ENCODE measurements around the gene BSX. TPM values are rescaled to one million over a fixed set of nuclear protein-coding genes. Genes with fewer than 3 reads are reported as not detected.

BSX gene
- total RNA-seq (2014; rRNA removed; shearing (Covaris generic); ENCODE audit: low replicate concordance): not detected in 2 replicates

DNA sequence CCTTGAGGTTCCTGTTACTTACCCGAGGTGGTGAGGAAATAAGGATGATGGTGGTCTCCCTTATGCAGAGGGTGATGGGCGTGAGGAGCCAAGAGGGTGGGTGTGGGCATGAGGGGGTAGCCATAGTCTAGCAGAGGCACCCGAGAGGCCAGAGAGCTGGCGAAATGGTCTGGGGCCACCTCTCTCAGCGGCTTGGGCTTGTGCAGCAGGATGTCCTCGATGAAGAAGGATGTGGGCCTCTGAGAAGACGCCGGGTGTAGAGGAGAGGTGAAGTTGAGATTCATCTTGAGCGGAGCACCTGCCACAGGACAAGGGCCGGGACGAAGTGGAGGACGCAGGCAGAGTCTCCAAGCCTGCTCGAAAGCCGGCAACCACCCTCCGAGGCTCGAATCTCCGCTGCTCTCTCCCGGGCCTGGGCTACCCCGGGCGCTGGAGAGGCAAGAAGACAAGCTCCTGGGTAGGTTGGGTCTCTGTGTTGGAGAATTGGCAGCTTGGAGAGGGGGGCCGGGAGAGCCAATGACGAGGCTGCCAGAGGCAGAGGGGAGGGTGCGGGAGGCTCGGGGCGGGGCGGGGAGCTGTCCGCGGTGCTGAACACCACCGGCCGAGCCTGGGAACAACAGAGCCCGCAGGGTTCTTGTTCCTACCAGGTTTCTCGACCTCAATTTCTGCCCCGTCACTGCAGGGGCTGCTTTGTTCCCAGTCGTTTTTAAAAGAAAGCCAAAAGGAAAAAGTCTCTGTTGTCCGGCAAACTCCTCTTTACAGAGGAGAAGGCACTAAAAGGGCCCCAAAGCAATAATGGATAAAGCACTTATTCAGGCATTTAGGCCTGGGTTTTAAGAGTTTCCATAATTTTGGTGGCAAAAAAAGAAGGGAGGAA is at the start of gene BSX:
Gene BSX, minus strand, starts transcription at position 447 of the 877 bp plus-strand sequence. Its CDS starts 163 bp downstream, at position 284.
- Histone ChIP-seq H3K79me2 (ENCODE audit: low read length) (no peaks in the 10 kb centered on the region), H2AFZ (ENCODE audit: low read length) (no peak within 1 kb of the TSS), H3K36me3 (ENCODE audit: insufficient read depth, low read length) (no peaks in the 10 kb centered on the region), H3K27me3 (ENCODE audit: low read length) (no peaks in the 10 kb centered on the region), H3K4me2 (ENCODE audit: low read depth, low read length, poor library complexity, severe bottlenecking) (no peak within 1 kb of the TSS), H3K9me3 (ENCODE audit: low read length) (no peaks in the 10 kb centered on the region), H3K9ac (ENCODE audit: low read length) (no peak within 1 kb of the TSS), H3K9me2 (replicated peaks; ENCODE audit: insufficient read depth, low read length) (no peaks in the 10 kb centered on the region), H3K27ac (ENCODE audit: low read length) (no peak within 1 kb of the TSS), H3K4me1 (ENCODE audit: low read length) (no peaks in the 10 kb centered on the region), H4K20me1 (ENCODE audit: insufficient read depth, low read depth, low read length) (no peaks in the 10 kb centered on the region), H3K4me3 (ENCODE audit: low read length) (no peak within 1 kb of the TSS)
- DNase-seq: peak; percentile 78

DNA sequence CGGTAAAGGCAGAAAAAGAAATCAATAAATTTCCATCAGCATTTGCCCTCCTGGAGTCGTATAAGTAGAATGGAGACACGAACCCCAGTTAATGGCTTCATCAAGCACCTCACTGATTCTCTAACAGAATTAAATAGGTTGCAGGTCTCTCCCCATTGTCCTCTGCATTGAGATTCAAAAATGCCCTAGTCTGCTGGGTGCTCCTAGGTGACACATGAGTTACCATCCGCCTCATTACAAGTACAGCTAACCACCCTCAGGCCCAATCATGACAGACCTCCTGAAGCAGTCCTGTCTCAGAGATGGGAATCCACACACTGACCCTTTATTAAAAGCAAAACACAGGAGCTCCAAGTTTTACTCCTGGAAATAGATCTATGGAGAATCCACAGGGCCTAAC is 48.9 kb upstream of the BSX start:
- no peaks in the 10 kb centered on the region for H3K27me3 ChIP-seq (ENCODE audit: low read length)
- H3K79me2 ChIP-seq (ENCODE audit: low read length): no peaks in the 10 kb centered on the region
- no peak overlapping the region for H2AFZ ChIP-seq (ENCODE audit: low read length)
- no peaks in the 10 kb centered on the region for H3K9me3 ChIP-seq (ENCODE audit: low read length)
- H3K4me1 ChIP-seq (ENCODE audit: low read length): no peaks in the 10 kb centered on the region
- no peak overlapping the region for H3K9ac ChIP-seq (ENCODE audit: low read length)
- H3K4me2 ChIP-seq (ENCODE audit: low read depth, low read length, poor library complexity, severe bottlenecking): no peak overlapping the region
- no peak overlapping the region for H3K27ac ChIP-seq (ENCODE audit: low read length)
- H3K4me3 ChIP-seq (ENCODE audit: low read length): no peak overlapping the region
- no peaks in the 10 kb centered on the region for H3K9me2 ChIP-seq (replicated peaks; ENCODE audit: insufficient read depth, low read length)
- no peak for DNase-seq
- no peaks in the 10 kb centered on the region for H4K20me1 ChIP-seq (ENCODE audit: insufficient read depth, low read depth, low read length)
- H3K36me3 ChIP-seq (ENCODE audit: insufficient read depth, low read length): no peaks in the 10 kb centered on the region

DNA sequence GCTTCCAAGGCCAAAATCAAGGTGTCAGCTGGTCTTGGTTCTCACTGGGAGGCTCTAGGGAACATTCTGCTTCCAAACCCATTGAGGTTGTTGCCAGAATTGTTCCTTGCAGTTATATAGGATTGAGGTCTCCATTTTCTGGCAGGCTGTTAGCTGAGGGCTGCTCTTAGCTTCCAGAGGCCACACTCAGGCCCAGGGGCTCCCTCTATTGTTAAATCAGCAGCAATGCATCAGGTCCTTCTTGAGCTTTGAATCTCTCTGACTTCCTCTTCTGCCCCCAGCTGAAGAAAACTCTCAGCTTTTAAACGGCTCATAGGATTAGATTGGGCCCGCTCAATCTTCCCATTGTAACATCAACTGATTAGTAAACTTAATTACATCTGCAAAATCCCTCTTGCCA is 39.3 kb upstream of the BSX start:
- Histone ChIP-seq H3K4me1 (ENCODE audit: low read length) (no peaks in the 10 kb centered on the region), H3K4me2 (ENCODE audit: low read depth, low read length, poor library complexity, severe bottlenecking) (no peak overlapping the region), H3K36me3 (ENCODE audit: insufficient read depth, low read length) (no peaks in the 10 kb centered on the region), H2AFZ (ENCODE audit: low read length) (no peak overlapping the region), H3K9me2 (replicated peaks; ENCODE audit: insufficient read depth, low read length) (no peaks in the 10 kb centered on the region), H3K4me3 (ENCODE audit: low read length) (no peak overlapping the region), H3K27me3 (ENCODE audit: low read length) (no peaks in the 10 kb centered on the region), H3K9me3 (ENCODE audit: low read length) (no peaks in the 10 kb centered on the region), H3K27ac (ENCODE audit: low read length) (no peak overlapping the region), H3K79me2 (ENCODE audit: low read length) (no peaks in the 10 kb centered on the region), H3K9ac (ENCODE audit: low read length) (no peak overlapping the region), H4K20me1 (ENCODE audit: insufficient read depth, low read depth, low read length) (no peaks in the 10 kb centered on the region)
- DNase-seq: peak; percentile 78

DNA sequence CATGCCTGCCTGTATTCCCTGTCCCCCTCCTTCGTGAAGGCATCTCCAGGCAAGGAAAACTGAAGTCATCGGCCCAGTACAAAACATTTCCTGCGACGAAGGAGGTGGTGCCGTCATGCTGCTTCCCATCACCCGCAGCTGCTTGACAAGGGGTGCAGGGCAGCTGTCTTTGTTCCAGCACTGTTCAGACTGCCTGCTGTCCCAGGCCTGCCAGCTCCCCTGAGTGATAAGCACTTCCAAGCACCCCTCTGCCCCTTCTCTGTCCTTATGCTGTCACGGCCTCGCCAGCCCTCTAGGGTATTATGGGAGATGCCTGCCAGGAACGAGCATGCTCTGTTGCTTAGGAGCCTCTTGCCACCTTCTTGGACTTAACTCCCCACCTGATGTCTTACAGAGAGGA is 37.1 kb upstream of the BSX start:
- Histone ChIP-seq H3K9me2 (replicated peaks; ENCODE audit: insufficient read depth, low read length) (no peaks in the 10 kb centered on the region), H2AFZ (ENCODE audit: low read length) (no peak overlapping the region), H3K4me3 (ENCODE audit: low read length) (no peak overlapping the region), H3K9me3 (ENCODE audit: low read length) (no peaks in the 10 kb centered on the region), H3K36me3 (ENCODE audit: insufficient read depth, low read length) (no peaks in the 10 kb centered on the region), H3K27me3 (ENCODE audit: low read length) (no peaks in the 10 kb centered on the region), H3K9ac (ENCODE audit: low read length) (no peak overlapping the region), H3K4me2 (ENCODE audit: low read depth, low read length, poor library complexity, severe bottlenecking) (no peak overlapping the region), H3K4me1 (ENCODE audit: low read length) (no peaks in the 10 kb centered on the region), H4K20me1 (ENCODE audit: insufficient read depth, low read depth, low read length) (no peaks in the 10 kb centered on the region), H3K27ac (ENCODE audit: low read length) (no peak overlapping the region), H3K79me2 (ENCODE audit: low read length) (no peaks in the 10 kb centered on the region)
- DNase-seq: no peak

DNA sequence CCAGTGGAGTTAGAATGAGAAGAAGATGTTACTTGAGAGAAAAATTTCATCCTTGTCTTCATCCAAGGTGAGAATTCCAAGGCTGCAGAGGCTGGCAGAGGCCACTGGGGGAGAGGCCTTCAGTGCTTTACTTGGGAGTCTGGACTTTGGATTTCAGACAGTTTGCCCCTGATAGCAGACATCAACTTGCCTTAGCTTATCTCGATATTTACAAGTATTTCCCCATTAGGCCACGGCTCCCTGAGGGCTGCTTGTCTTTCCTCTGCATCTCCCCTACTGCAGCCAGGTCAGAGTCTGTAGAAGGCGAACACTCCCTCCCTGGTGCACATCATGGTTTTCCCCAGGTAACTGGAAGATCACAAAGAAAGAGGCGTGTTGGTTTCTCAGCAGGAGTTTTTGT is 29.9 kb upstream of the BSX start:
- H3K27ac ChIP-seq (ENCODE audit: low read length): no peak overlapping the region
- no peaks in the 10 kb centered on the region for H3K4me1 ChIP-seq (ENCODE audit: low read length)
- no peaks in the 10 kb centered on the region for H3K9me3 ChIP-seq (ENCODE audit: low read length)
- no peak overlapping the region for H3K4me3 ChIP-seq (ENCODE audit: low read length)
- H3K36me3 ChIP-seq (ENCODE audit: insufficient read depth, low read length): no peaks in the 10 kb centered on the region
- H3K9me2 ChIP-seq (replicated peaks; ENCODE audit: insufficient read depth, low read length): no peaks in the 10 kb centered on the region
- no peaks in the 10 kb centered on the region for H4K20me1 ChIP-seq (ENCODE audit: insufficient read depth, low read depth, low read length)
- H3K4me2 ChIP-seq (ENCODE audit: low read depth, low read length, poor library complexity, severe bottlenecking): no peak overlapping the region
- H2AFZ ChIP-seq (ENCODE audit: low read length): no peak overlapping the region
- no peaks in the 10 kb centered on the region for H3K79me2 ChIP-seq (ENCODE audit: low read length)
- no peaks in the 10 kb centered on the region for H3K27me3 ChIP-seq (ENCODE audit: low read length)
- no peak for DNase-seq
- no peak overlapping the region for H3K9ac ChIP-seq (ENCODE audit: low read length)

DNA sequence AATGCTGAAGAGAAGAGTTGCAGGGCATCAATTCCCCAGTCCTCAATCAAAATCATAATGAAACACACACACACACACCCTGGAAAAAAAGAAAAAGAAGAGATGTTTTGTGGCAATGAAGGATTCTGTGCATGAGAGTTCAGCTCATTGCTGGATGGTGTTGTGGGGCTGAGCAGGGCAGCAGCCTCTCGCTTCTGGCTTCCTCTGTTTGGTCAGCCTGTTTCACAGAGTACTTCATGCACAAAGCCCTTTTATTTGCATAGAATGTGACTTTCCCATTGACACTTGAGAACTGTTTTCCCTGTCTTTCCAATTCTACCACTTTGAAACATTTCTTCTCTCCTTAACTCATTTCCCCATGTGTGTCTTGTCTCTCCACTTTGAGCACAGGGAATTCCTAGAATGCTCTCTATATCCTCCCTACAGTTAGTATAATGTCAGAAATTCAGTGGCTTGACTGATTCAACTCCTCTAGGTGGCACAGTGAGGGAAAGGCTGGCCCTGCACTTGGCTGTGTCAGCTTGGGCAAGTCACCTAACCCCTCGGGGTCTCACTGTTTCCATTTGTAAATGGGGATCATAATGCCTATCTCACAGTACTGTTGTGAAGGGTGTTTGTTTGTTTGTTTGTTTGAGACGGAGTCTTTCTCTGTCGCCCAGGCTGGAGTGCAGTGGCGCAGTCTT is 25.4 kb upstream of the BSX start:
- no peak overlapping the region for H2AFZ ChIP-seq (ENCODE audit: low read length)
- no peak overlapping the region for H3K27ac ChIP-seq (ENCODE audit: low read length)
- H4K20me1 ChIP-seq (ENCODE audit: insufficient read depth, low read depth, low read length): no peaks in the 10 kb centered on the region
- H3K36me3 ChIP-seq (ENCODE audit: insufficient read depth, low read length): no peaks in the 10 kb centered on the region
- no peaks in the 10 kb centered on the region for H3K4me1 ChIP-seq (ENCODE audit: low read length)
- no peaks in the 10 kb centered on the region for H3K27me3 ChIP-seq (ENCODE audit: low read length)
- H3K4me3 ChIP-seq (ENCODE audit: low read length): no peak overlapping the region
- no peak overlapping the region for H3K4me2 ChIP-seq (ENCODE audit: low read depth, low read length, poor library complexity, severe bottlenecking)
- no peak for DNase-seq
- no peaks in the 10 kb centered on the region for H3K9me3 ChIP-seq (ENCODE audit: low read length)
- H3K79me2 ChIP-seq (ENCODE audit: low read length): no peaks in the 10 kb centered on the region
- H3K9me2 ChIP-seq (replicated peaks; ENCODE audit: insufficient read depth, low read length): no peaks in the 10 kb centered on the region
- no peak overlapping the region for H3K9ac ChIP-seq (ENCODE audit: low read length)

DNA sequence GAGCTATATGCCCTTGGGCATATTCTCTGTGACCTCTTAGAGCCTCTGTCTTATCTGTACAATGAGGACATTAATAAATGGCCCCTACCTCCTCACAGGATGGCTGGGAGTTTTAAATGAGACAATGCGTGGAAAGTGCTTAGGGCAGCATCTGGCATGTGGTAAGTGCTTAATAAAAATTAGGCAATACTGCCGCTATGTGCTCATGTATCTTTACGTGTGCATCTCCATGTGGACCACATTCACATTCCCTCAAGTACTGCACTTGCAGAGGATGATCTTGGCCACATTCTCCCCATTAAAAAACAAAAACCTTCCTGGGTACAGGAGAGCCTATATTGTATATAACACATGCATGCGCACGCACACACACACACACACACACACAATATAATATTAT is 19.1 kb upstream of the BSX start:
- no peak overlapping the region for H3K4me3 ChIP-seq (ENCODE audit: low read length)
- no peak overlapping the region for H3K4me2 ChIP-seq (ENCODE audit: low read depth, low read length, poor library complexity, severe bottlenecking)
- H3K9ac ChIP-seq (ENCODE audit: low read length): no peak overlapping the region
- no peak overlapping the region for H3K27ac ChIP-seq (ENCODE audit: low read length)
- no peaks in the 10 kb centered on the region for H3K79me2 ChIP-seq (ENCODE audit: low read length)
- H3K4me1 ChIP-seq (ENCODE audit: low read length): no peaks in the 10 kb centered on the region
- no peaks in the 10 kb centered on the region for H3K36me3 ChIP-seq (ENCODE audit: insufficient read depth, low read length)
- no peaks in the 10 kb centered on the region for H3K9me2 ChIP-seq (replicated peaks; ENCODE audit: insufficient read depth, low read length)
- H4K20me1 ChIP-seq (ENCODE audit: insufficient read depth, low read depth, low read length): no peaks in the 10 kb centered on the region
- H3K27me3 ChIP-seq (ENCODE audit: low read length): no peaks in the 10 kb centered on the region
- no peak overlapping the region for H2AFZ ChIP-seq (ENCODE audit: low read length)
- no peaks in the 10 kb centered on the region for H3K9me3 ChIP-seq (ENCODE audit: low read length)
- DNase-seq: no peak

DNA sequence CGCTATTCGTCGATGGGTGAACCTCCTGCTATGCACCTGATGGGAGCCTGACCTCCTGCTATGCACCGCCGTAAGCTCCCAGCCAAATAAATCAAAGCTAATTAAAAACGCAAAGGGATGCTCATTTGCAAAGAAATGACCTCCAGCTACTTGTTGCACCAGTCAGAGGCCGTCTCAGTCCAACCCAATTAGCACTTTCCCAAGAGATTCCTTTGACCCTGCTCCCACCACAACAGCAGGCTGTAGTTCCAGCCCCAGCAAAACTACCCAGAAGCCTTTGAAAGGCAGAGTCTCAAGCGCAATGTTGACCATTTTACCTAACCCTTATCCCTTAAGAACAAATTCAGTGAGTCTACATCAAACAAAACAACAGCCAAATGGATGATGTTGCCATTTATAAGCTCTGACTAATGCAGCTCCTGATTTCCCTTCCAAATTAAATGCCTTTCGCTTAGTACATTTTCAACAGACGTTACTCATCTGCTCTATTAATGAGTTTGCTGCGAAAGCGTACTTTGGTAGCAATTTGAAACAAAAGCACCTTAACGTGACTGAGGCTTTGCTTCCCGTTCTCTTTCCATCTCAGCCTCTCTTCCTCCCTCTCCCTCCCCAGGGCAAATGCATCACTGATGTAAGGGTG is 17.2 kb upstream of the BSX start:
- Histone ChIP-seq H3K9me2 (replicated peaks; ENCODE audit: insufficient read depth, low read length) (no peaks in the 10 kb centered on the region), H3K79me2 (ENCODE audit: low read length) (no peaks in the 10 kb centered on the region), H3K27ac (ENCODE audit: low read length) (no peak overlapping the region), H3K4me1 (ENCODE audit: low read length) (no peaks in the 10 kb centered on the region), H3K4me3 (ENCODE audit: low read length) (no peak overlapping the region), H3K9me3 (ENCODE audit: low read length) (no peaks in the 10 kb centered on the region), H3K27me3 (ENCODE audit: low read length) (no peaks in the 10 kb centered on the region), H3K4me2 (ENCODE audit: low read depth, low read length, poor library complexity, severe bottlenecking) (no peak overlapping the region), H3K36me3 (ENCODE audit: insufficient read depth, low read length) (no peaks in the 10 kb centered on the region), H3K9ac (ENCODE audit: low read length) (no peak overlapping the region), H2AFZ (ENCODE audit: low read length) (no peak overlapping the region), H4K20me1 (ENCODE audit: insufficient read depth, low read depth, low read length) (no peaks in the 10 kb centered on the region)
- no peak for DNase-seq
